IMR-90 (cell line): ENCODE measurements around the gene KIF1B. TPM values are rescaled to one million over a fixed set of nuclear protein-coding genes. Genes with fewer than 3 reads are reported as not detected.

Source experiments
- ATAC-seq: fragments of 200-7000 bp; cut with Tn5 transposase; 2 replicates; pipeline ENCODE4 v1.9.1; 2020; ENCODE audit warnings: low read depth, mild to moderate bottlenecking, moderate library complexity
- BruUV-seq: library from RNA; stranded (reverse); fragments of 400-500 nt; replicated peaks from 2 replicates; lab custom pipeline; 2021; lab: Mats Ljungman, UMichigan
- CTCF ChIA-PET: fragments of 300-600 bp; formaldehyde crosslinking; extraction: SDS; loops from one replicate; lab custom pipeline; 2021; ENCODE audit warnings: antibody characterized with exemption; lab: Yijun Ruan, JAX
- POLR2A ChIA-PET: fragments of 300-600 bp; sonication (Branson Sonifier 250); formaldehyde crosslinking; loops from one replicate; lab custom pipeline; 2022; ENCODE audit warnings: antibody characterized with exemption; ENCODE audit not compliant: unreplicated experiment; lab: Charles Lee
- DNase-seq: peaks from one replicate; pipeline ENCODE4 v3.0.0; 2013
- H2AFZ ChIP-seq: replicated peaks from 2 replicates; pipeline ENCODE3; 2013; ENCODE audit warnings: low read length, mild to moderate bottlenecking; ENCODE audit not compliant: poor library complexity
- H2AK5ac ChIP-seq: 2 replicates; pipeline ENCODE4 v1.6.1; 2013; ENCODE audit warnings: low read depth, low read length, inconsistent platforms
- H2AK9ac ChIP-seq: replicated peaks from 2 replicates; pipeline ENCODE3; 2013; ENCODE audit warnings: mild to moderate bottlenecking, low read depth, low read length, moderate library complexity; ENCODE audit not compliant: poor library complexity
- H2BK120ac ChIP-seq: 2 replicates; pipeline ENCODE4 v1.6.1; 2013; ENCODE audit warnings: low read depth, low read length, inconsistent platforms
- H2BK15ac ChIP-seq: 3 replicates; pipeline ENCODE4 v1.6.1; 2013; ENCODE audit warnings: low read depth, low read length, inconsistent platforms
- H2BK20ac ChIP-seq: 2 replicates; pipeline ENCODE4 v1.6.1; 2013; ENCODE audit warnings: low read depth, mild to moderate bottlenecking, inconsistent platforms, low read length, moderate library complexity
- H2BK5ac ChIP-seq: 2 replicates; pipeline ENCODE4 v1.6.1; 2013; ENCODE audit warnings: mild to moderate bottlenecking, low read depth, low read length, inconsistent platforms; ENCODE audit not compliant: poor library complexity, severe bottlenecking
- H3K14ac ChIP-seq: replicated peaks from 2 replicates; pipeline ENCODE4 v1.6.1; 2013; ENCODE audit warnings: low read depth, low read length, inconsistent platforms
- H3K18ac ChIP-seq: 2 replicates; pipeline ENCODE4 v1.6.1; 2013; ENCODE audit warnings: low read depth, low read length, control low read depth
- H3K23ac ChIP-seq: 2 replicates; pipeline ENCODE4 v1.6.1; 2013; ENCODE audit warnings: low read depth, low read length, inconsistent platforms
- H3K27ac ChIP-seq: 2 replicates; pipeline ENCODE4 v1.5.1; 2013; ENCODE audit warnings: mild to moderate bottlenecking, control low read depth, low read length; ENCODE audit not compliant: insufficient read depth
- H3K27me3 ChIP-seq: 2 replicates; pipeline ENCODE4 v1.6.1; 2013; ENCODE audit warnings: low read length; ENCODE audit not compliant: control insufficient read depth, insufficient read depth
- H3K36me3 ChIP-seq: 2 replicates; pipeline ENCODE4 v1.6.1; 2013; ENCODE audit warnings: low read length, mixed read lengths; ENCODE audit not compliant: control insufficient read depth, insufficient read depth
- H3K4ac ChIP-seq: 2 replicates; pipeline ENCODE4 v1.6.1; 2013; ENCODE audit warnings: low read depth, low read length, inconsistent platforms
- H3K4me1 ChIP-seq: 2 replicates; pipeline ENCODE4 v1.6.1; 2013; ENCODE audit warnings: low read length, mixed read lengths; ENCODE audit not compliant: control insufficient read depth, insufficient read depth
- H3K4me2 ChIP-seq: 2 replicates; pipeline ENCODE4 v1.6.1; 2013; ENCODE audit warnings: low read depth, mild to moderate bottlenecking, control low read depth, low read length, moderate library complexity
- H3K4me3 ChIP-seq: 2 replicates; pipeline ENCODE4 v1.5.1; 2013; ENCODE audit warnings: low read depth, mild to moderate bottlenecking, control low read depth, low read length, moderate library complexity; ENCODE audit not compliant: insufficient read depth
- H3K56ac ChIP-seq: 2 replicates; pipeline ENCODE4 v1.6.1; 2013; ENCODE audit warnings: low read length, inconsistent platforms; ENCODE audit not compliant: insufficient read depth; ENCODE audit errors: extremely low read depth
- H3K79me1 ChIP-seq, 2 experiments: 2 replicates each; pipeline ENCODE4 v1.6.1; 2013; ENCODE audit warnings: low read length in 2 of 2, inconsistent platforms in 1 of 2, low read depth in 1 of 2
- H3K9ac ChIP-seq: 2 replicates; pipeline ENCODE4 v1.6.1; 2013; ENCODE audit warnings: low read depth, low read length, control low read depth
- H3K9me1 ChIP-seq: 2 replicates; pipeline ENCODE4 v1.6.1; 2013; ENCODE audit warnings: low read length, inconsistent platforms; ENCODE audit not compliant: insufficient read depth
- H3K9me3 ChIP-seq: 2 replicates; pipeline ENCODE4 v1.6.1; 2013; ENCODE audit warnings: low read length; ENCODE audit not compliant: control insufficient read depth, insufficient read depth
- H4K20me1 ChIP-seq: 2 replicates; pipeline ENCODE4 v1.6.1; 2013; ENCODE audit warnings: low read length, inconsistent platforms; ENCODE audit not compliant: insufficient read depth
- H4K5ac ChIP-seq: 2 replicates; pipeline ENCODE4 v1.6.1; 2013; ENCODE audit warnings: mild to moderate bottlenecking, low read depth, low read length, control low read depth
- H4K8ac ChIP-seq, 2 experiments: 2 replicates each; pipeline ENCODE4 v1.6.1; 2013; ENCODE audit warnings: low read depth in 2 of 2, low read length in 2 of 2, control low read depth in 1 of 2, inconsistent platforms in 1 of 2
- H4K91ac ChIP-seq: 2 replicates; pipeline ENCODE4 v1.6.1; 2013; ENCODE audit warnings: low read depth, low read length, inconsistent platforms; ENCODE audit not compliant: insufficient read depth
- BHLHE40 ChIP-seq: fragments of 150-350 bp; IDR thresholded peaks from 2 replicates; pipeline ENCODE4 v1.6.1; 2016; ENCODE audit warnings: mild to moderate bottlenecking, low read depth, low read length
- CEBPB ChIP-seq: IDR thresholded peaks from 2 replicates; pipeline ENCODE4 v1.6.1; 2012; ENCODE audit warnings: low read depth, low read length, improper control_type of control experiment
- CHD1 ChIP-seq: IDR thresholded peaks from 2 replicates; pipeline ENCODE4 v1.6.1; 2012; ENCODE audit warnings: low read depth, low read length, improper control_type of control experiment
- FOS ChIP-seq: fragments of 150-350 bp; IDR thresholded peaks from 2 replicates; pipeline ENCODE4 v1.6.1; 2016; ENCODE audit warnings: low read depth, low read length
- MAFK ChIP-seq: IDR thresholded peaks from 2 replicates; pipeline ENCODE4 v1.6.1; 2012; ENCODE audit warnings: low read depth, low read length, improper control_type of control experiment
- MAZ ChIP-seq: IDR thresholded peaks from 2 replicates; pipeline ENCODE4 v1.6.1; 2012; ENCODE audit warnings: low read depth, mild to moderate bottlenecking, low read length, improper control_type of control experiment, moderate library complexity, borderline replicate concordance
- MXI1 ChIP-seq: IDR thresholded peaks from 2 replicates; pipeline ENCODE4 v1.6.1; 2012; ENCODE audit warnings: low read depth, mild to moderate bottlenecking, low read length, moderate library complexity, borderline replicate concordance
- NFE2L2 ChIP-seq: fragments of 150-350 bp; IDR thresholded peaks from 2 replicates; pipeline ENCODE4 v1.6.1; 2016; ENCODE audit warnings: low read depth, mild to moderate bottlenecking, low read length
- POLR2A ChIP-seq: IDR thresholded peaks from 2 replicates; pipeline ENCODE4 v1.6.1; 2012; ENCODE audit warnings: mild to moderate bottlenecking, low read depth, low read length
- RAD21 ChIP-seq: IDR thresholded peaks from 2 replicates; pipeline ENCODE4 v1.6.1; 2012; ENCODE audit warnings: low read length, improper control_type of control experiment
- RCOR1 ChIP-seq: IDR thresholded peaks from 2 replicates; pipeline ENCODE4 v1.6.1; 2012; ENCODE audit warnings: mild to moderate bottlenecking, low read length, improper control_type of control experiment; ENCODE audit not compliant: insufficient replicate concordance
- RFX5 ChIP-seq: IDR thresholded peaks from 2 replicates; pipeline ENCODE4 v1.8.0; 2012; ENCODE audit warnings: low read depth, mild to moderate bottlenecking, low read length, moderate library complexity
- SMC3 ChIP-seq: fragments of 150-350 bp; IDR thresholded peaks from 2 replicates; pipeline ENCODE4 v1.6.1; 2016; ENCODE audit warnings: low read depth, mild to moderate bottlenecking, antibody characterized with exemption, low read length, moderate library complexity
- whole genome bisulfite sequencing, 2 experiments: methylation state at CpG; one replicate each; pipeline versions ENCODE4 v1.1.5 to v1.1.7; 2013; ENCODE audit warnings: missing lambda C conversion rate in 2 of 2; ENCODE audit not compliant: insufficient read length in 1 of 2; ENCODE audit errors: extremely low coverage in 2 of 2; 5-methylcytosine and 5-hydroxymethylcytosine counted together
- dilution Hi-C: fragments of 300-500 bp; cut with HindIII; formaldehyde crosslinking; loops from one replicate; pipeline ENCODE4 v1.14.3; 2018; ENCODE audit warnings: low sequenced_read_pairs; ENCODE audit not compliant: unreplicated experiment
- in situ Hi-C: fragments of 300-500 bp; cut with MboI; formaldehyde crosslinking; loops from 3 replicates; pipeline ENCODE4 v1.14.3; 2019; ENCODE audit warnings: low sequenced_read_pairs, inconsistent platforms, mixed read lengths
- intact Hi-C: fragments of 100-400 bp; cut with micrococcal nuclease; formaldehyde crosslinking; loops from 2 replicates; pipeline ENCODE4 v1.10.0; 2022
- polyA plus RNA-seq, 3 experiments: library from polyadenylated mRNA; depleted of rRNA; stranded (reverse); fragments of >200 nt; gene quantifications; 2 replicates each; pipeline ENCODE4 v1.2.3, GENCODE V29; 2012; ENCODE audit warnings: low replicate concordance in 1 of 3
- total RNA-seq: library from RNA; depleted of rRNA; stranded (reverse); fragments of >200 nt; gene quantifications from 2 replicates; pipeline ENCODE4 v1.2.3, GENCODE V29; 2012
- TF ChIP-seq, protein P1 (sequence below): fragments of 150-350 bp; IDR thresholded peaks from 2 replicates; pipeline ENCODE4 v1.6.1; 2017; ENCODE audit warnings: mild to moderate bottlenecking, antibody characterized with exemption, low read length, low read depth
- TF ChIP-seq, protein P2 (sequence below): fragments of 150-350 bp; IDR thresholded peaks from 2 replicates; pipeline ENCODE4 v1.6.1; 2016; ENCODE audit warnings: low read depth, mild to moderate bottlenecking, low read length, moderate library complexity, borderline replicate concordance
- TF ChIP-seq, protein P3 (sequence below): conservative IDR thresholded peaks from 2 replicates; pipeline ENCODE4 v1.5.1; 2012; ENCODE audit warnings: mild to moderate bottlenecking, low read depth, low read length, improper control_type of control experiment

KIF1B gene
- total and polyA plus RNA-seq, 2 of the 4 experiments (the other 2 are of a cell fraction), result 13.0 to 21.1 TPM

DNA sequence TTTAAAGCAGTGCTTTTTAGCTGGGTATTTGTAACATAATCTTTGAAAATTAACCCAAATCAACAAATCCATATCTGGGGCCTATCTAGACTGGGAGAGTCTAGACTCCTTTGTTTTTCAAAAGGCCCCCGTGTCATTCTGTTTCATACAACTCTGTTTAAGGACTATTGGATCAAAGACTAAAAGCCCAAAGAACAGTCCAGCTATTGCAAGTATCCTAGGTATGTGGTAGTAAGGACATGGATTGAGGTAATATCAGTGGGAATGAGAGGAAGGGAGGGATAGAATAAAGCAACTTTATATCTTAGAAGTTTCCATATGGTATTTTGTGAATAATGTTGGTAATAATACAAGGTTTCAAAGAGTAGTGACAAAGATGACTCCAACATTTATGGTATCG, 18.2 kb downstream of the KIF1B start:
- ChIA-PET POLR2A (no interaction called here), CTCF (interaction anchor here (1.2 kb wide), 1 partner anchor 19 kb away, joined by 5 read pairs; no protein-coding TSS in a partner anchor)
- in situ Hi-C loops (no loop called here), dilution Hi-C loops (no loop called here), intact Hi-C loops (no loop called here)
- Histone ChIP-seq H4K5ac (no peak overlapping the region), H3K36me3 (peaks cover 5% of the 10 kb centered on the region), H4K91ac (no peak overlapping the region), H2AK9ac (no peak overlapping the region), H2BK20ac (no peak overlapping the region), H2AK5ac (no peak overlapping the region), H3K56ac (no peak overlapping the region), H3K4ac (no peak overlapping the region), H3K27me3 (no peaks in the 10 kb centered on the region), H3K4me1 (peaks cover 2% of the 10 kb centered on the region; the same call in 1 of the 2 replicates), H3K27ac (no peak overlapping the region), H2BK5ac (no peak overlapping the region), H3K14ac (no peak overlapping the region), H4K20me1 (peaks cover 80% of the 10 kb centered on the region), H2BK15ac (no peak overlapping the region), H3K4me2 (no peak overlapping the region), H4K8ac (no peak overlapping the region), H3K23ac (no peak overlapping the region), H3K18ac (no peak overlapping the region), H3K79me1 (peaks cover 9 to 83% of the 10 kb centered on the region in 2 experiments), H3K9me3 (no peaks in the 10 kb centered on the region), H3K9me1 (peaks cover 10% of the 10 kb centered on the region), H2AFZ (no peak overlapping the region), H3K4me3 (no peak overlapping the region), H3K9ac (no peak overlapping the region), H2BK120ac (no peak overlapping the region)
- 100% methylated on average over 1 of the region's 2 CpGs; no CpG with 5 or more reads in 1 of the 2 experiments for WGBS, 2 experiments
- no peak for DNase-seq
- TF ChIP-seq CEBPB (no peak), NFE2L2 (no peak), SMC3 (no peak), BHLHE40 (no peak), MXI1 (no peak), MAZ (no peak), FOS (no peak), RCOR1 (no peak), CHD1 (no peak), MAFK (no peak), RFX5 (no peak), RAD21 (no peak), POLR2A (no peak)
- TF ChIP-seq, protein P1, sequence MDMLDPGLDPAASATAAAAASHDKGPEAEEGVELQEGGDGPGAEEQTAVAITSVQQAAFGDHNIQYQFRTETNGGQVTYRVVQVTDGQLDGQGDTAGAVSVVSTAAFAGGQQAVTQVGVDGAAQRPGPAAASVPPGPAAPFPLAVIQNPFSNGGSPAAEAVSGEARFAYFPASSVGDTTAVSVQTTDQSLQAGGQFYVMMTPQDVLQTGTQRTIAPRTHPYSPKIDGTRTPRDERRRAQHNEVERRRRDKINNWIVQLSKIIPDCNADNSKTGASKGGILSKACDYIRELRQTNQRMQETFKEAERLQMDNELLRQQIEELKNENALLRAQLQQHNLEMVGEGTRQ, result no peak
- TF ChIP-seq, protein P2, sequence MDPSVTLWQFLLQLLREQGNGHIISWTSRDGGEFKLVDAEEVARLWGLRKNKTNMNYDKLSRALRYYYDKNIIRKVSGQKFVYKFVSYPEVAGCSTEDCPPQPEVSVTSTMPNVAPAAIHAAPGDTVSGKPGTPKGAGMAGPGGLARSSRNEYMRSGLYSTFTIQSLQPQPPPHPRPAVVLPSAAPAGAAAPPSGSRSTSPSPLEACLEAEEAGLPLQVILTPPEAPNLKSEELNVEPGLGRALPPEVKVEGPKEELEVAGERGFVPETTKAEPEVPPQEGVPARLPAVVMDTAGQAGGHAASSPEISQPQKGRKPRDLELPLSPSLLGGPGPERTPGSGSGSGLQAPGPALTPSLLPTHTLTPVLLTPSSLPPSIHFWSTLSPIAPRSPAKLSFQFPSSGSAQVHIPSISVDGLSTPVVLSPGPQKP, result no peak
- TF ChIP-seq, protein P3, sequence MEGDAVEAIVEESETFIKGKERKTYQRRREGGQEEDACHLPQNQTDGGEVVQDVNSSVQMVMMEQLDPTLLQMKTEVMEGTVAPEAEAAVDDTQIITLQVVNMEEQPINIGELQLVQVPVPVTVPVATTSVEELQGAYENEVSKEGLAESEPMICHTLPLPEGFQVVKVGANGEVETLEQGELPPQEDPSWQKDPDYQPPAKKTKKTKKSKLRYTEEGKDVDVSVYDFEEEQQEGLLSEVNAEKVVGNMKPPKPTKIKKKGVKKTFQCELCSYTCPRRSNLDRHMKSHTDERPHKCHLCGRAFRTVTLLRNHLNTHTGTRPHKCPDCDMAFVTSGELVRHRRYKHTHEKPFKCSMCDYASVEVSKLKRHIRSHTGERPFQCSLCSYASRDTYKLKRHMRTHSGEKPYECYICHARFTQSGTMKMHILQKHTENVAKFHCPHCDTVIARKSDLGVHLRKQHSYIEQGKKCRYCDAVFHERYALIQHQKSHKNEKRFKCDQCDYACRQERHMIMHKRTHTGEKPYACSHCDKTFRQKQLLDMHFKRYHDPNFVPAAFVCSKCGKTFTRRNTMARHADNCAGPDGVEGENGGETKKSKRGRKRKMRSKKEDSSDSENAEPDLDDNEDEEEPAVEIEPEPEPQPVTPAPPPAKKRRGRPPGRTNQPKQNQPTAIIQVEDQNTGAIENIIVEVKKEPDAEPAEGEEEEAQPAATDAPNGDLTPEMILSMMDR, result no peak
- no peak for ATAC-seq
- BruUV-seq, result no TSS peak
